ENCODE results near the gene TEX19. TPM values are rescaled to one million over a fixed set of nuclear protein-coding genes. Genes with fewer than 3 reads are reported as not detected.

Gene TEX19
- total RNA-seq, 2 donors from 2014 or later, result not detected

DNA sequence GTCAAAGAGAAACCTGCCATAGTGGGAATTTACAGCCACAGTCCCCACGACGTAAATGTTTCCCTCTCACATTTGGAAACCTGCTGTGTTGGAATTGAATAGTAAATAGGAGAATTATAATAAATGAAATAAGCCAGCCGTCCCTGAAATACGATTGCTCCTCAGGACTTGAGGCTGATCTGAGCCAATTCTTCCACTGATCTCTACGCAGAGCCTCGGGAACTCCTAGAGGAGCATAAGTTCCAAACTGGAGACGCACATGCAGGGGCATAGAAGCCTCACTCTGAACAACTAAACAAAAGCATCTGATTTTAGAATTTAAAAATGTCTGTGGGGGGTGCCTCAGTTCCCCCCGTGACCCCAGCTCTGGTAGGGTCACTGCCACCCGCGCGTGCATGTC lies 10.2 kb upstream of the TEX19 start:
- Histone ChIP-seq H3K4me3 (no peak overlapping the region), H3K27ac (no peak overlapping the region), H3K9me3 (no peaks in the 10 kb centered on the region), H3K4me1 (peaks cover 4% of the 10 kb centered on the region), H3K9ac (ENCODE audit: low read depth in 2 of 2, low read length in 2 of 2) (no peak overlapping the region), H3K27me3 (no peaks in the 10 kb centered on the region), H3K36me3 (no peaks in the 10 kb centered on the region)
- DNase-seq, result no peak
- TF ChIP-seq, protein P1, sequence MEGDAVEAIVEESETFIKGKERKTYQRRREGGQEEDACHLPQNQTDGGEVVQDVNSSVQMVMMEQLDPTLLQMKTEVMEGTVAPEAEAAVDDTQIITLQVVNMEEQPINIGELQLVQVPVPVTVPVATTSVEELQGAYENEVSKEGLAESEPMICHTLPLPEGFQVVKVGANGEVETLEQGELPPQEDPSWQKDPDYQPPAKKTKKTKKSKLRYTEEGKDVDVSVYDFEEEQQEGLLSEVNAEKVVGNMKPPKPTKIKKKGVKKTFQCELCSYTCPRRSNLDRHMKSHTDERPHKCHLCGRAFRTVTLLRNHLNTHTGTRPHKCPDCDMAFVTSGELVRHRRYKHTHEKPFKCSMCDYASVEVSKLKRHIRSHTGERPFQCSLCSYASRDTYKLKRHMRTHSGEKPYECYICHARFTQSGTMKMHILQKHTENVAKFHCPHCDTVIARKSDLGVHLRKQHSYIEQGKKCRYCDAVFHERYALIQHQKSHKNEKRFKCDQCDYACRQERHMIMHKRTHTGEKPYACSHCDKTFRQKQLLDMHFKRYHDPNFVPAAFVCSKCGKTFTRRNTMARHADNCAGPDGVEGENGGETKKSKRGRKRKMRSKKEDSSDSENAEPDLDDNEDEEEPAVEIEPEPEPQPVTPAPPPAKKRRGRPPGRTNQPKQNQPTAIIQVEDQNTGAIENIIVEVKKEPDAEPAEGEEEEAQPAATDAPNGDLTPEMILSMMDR (IDR thresholded peaks at IDR 0.05), result no peak
- intact Hi-C loops (cut with DNase I), result no loop called here

DNA sequence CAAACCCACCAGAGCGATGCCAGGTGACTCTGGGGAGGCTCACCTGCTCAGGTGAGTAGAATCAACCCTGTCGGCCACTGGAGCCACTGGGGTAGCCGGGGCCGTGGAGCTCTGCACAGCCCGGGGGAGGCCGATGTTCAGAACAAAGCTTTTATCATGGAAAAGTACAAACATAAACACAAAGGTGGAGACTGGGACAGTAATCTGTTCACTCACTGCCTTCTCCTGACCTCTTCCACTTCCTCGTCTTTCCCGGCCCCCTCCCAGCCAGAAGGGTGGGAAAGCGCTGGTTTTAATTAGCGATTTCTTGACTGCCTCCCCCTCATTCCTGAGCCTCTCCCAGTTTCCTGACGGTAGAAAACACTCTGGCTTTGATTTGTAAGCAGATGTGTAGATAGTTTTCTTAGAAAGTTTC lies 9.8 kb upstream of the TEX19 start:
- Histone ChIP-seq H3K9ac (ENCODE audit: low read depth in 2 of 2, low read length in 2 of 2) (no peak overlapping the region), H3K36me3 (no peaks in the 10 kb centered on the region), H3K9me3 (no peaks in the 10 kb centered on the region), H3K27ac (no peak overlapping the region), H3K27me3 (no peaks in the 10 kb centered on the region), H3K4me3 (no peak overlapping the region), H3K4me1 (peaks cover 4% of the 10 kb centered on the region)
- intact Hi-C loops (cut with DNase I), result no loop called here
- TF ChIP-seq, protein P1 (IDR thresholded peaks at IDR 0.05), result no peak
- no peak for DNase-seq

DNA sequence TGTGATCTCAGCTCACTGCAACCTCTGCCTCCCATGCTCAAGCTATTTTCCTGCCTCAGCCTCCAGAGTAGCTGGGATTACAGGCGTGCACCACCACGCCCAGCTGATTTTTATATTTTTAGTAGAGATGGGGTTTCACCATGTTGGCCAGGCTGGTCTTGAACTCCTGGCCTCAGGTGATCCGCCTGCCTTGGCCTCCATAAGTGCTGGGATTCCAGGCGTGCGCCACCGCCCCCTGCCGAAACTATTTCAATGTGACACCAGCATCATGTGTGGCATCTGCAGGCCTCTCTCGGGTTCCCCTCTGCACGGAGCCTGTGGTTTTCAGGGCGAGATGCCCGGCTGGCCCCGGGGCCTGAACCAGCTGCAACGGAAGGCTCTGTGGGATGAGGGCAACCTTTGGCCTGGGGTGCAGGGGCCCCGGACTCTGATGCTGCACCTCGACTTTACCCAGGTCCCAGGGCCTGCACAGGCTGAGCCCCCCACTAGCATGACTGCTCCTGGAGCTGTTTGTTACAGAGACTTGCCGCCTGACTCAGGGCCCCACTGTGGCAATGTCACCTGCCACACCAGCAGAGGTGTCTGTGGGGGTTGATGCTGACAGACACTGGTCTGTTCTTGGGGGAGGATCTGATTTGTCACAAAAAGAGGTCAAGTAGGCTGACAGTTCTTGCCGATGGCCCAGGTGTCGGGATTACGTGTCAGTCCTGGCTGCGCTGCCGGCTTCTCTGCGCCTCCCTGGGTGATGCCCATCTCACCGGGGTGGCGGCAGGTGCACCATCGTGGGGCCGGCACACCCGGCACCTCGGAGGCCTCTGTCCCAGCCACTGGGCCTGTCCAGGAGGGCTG lies 8.6 kb upstream of the TEX19 start:
- no peaks in the 10 kb centered on the region for H3K9me3 ChIP-seq
- H3K4me3 ChIP-seq, result no peak overlapping the region
- DNase-seq, result no peak
- no peak overlapping the region for H3K27ac ChIP-seq
- no peaks in the 10 kb centered on the region for H3K36me3 ChIP-seq
- TF ChIP-seq, protein P1 (IDR thresholded peaks at IDR 0.05), result no peak
- peaks cover 4% of the 10 kb centered on the region for H3K4me1 ChIP-seq
- intact Hi-C loops (cut with DNase I), result loop anchor here (1.0 to 10.0 kb wide), 2 partner anchors 64 to 414 kb away; no protein-coding TSS in a partner anchor
- H3K27me3 ChIP-seq, result no peaks in the 10 kb centered on the region
- H3K9ac ChIP-seq (ENCODE audit: low read depth in 2 of 2, low read length in 2 of 2), result no peak overlapping the region

DNA sequence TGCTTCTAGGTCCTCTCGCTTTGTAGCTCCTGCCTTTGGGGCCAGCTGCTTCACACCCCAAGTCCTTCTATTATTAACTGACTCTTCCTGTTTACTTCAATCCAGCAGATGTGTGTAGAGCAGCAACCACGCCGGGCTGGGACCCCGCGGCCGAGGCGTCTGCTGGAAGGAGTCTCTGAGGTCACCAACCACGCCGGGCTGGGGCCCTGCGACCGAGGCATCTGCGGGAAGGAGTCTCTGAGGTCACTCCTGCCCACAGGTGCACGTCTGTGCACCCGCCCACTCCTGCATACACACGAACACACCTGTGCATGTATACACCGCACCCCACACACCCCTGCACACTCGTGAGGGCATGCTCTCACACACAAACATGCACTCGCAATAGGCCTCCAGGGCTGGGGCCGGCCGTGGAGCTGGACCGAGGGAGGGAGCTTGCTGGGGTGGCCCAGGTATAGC lies 7.8 kb upstream of the TEX19 start:
- TF ChIP-seq, protein P1 (IDR thresholded peaks at IDR 0.05), result no peak
- Histone ChIP-seq H3K27me3 (no peaks in the 10 kb centered on the region), H3K9me3 (no peaks in the 10 kb centered on the region), H3K4me1 (peaks cover 4% of the 10 kb centered on the region), H3K9ac (ENCODE audit: low read depth in 2 of 2, low read length in 2 of 2) (no peak overlapping the region), H3K36me3 (no peaks in the 10 kb centered on the region), H3K27ac (no peak overlapping the region), H3K4me3 (no peak overlapping the region)
- no peak for DNase-seq
- intact Hi-C loops (cut with DNase I), result loop anchor here (1.0 to 10.0 kb wide), 2 partner anchors 63 to 414 kb away; no protein-coding TSS in a partner anchor

DNA sequence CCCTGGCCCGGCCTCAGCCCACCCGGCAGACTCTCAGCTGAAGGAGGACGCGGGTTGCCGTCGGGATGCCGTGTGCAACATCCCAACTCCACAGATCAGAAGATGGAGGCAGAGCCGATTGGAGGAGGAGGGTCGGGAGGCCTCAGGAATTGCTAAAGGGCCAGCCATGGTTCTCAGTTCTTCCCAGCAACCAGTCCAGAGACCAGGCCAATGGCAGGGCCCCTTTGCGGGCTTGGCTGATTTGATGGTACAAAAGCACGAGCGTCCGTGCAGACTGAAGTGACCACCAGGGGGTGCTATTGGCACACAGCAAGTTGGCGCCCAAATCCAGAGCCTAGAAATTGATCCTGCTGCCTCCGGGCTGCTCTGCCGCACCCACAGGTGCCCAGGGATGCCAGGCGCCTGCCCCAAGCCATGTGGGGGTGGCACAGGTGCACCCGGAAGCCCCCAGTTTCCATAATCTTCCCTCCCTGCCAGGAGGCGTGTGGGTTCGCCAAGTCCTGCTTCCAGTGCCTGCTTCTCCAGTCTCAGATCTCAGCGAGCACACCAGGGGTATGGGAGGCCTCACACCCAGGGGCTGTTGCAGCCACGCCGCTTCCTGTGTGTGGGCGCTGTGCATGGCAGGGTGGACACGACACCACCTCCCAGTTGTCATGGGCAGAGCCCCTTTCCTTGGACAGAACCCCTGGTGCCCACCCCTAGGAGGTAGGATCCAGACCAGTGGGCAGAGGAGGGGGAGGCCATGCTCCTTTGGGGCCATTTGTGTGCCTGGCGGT lies 7.1 kb upstream of the TEX19 start:
- Histone ChIP-seq H3K36me3 (no peaks in the 10 kb centered on the region), H3K4me1 (peaks cover 4% of the 10 kb centered on the region), H3K4me3 (no peak overlapping the region), H3K9me3 (no peaks in the 10 kb centered on the region), H3K27ac (no peak overlapping the region), H3K9ac (ENCODE audit: low read depth in 2 of 2, low read length in 2 of 2) (no peak overlapping the region), H3K27me3 (peaks cover 3% of the 10 kb centered on the region)
- TF ChIP-seq, protein P1 (IDR thresholded peaks at IDR 0.05), result peak; percentile 93
- DNase-seq, result peak; percentile 86
- intact Hi-C loops (cut with DNase I), result loop anchor here (1.0 to 10.0 kb wide), 2 partner anchors 62 to 413 kb away; no protein-coding TSS in a partner anchor

Measured in colonic mucosa (tissue), 4 donors.